ENCODE results near the gene UQCRC1.

The UQCRC1 gene

GRCh38 chr3:48569808-48570450, 39.5 kb downstream of the UQCRC1 start:
- no peak for DNase-seq

GRCh38 chr3:48569400-48569799, 40.0 kb downstream of the UQCRC1 start:
- DNase-seq, result no peak

- DNase-seq, result no peak
These were observed 41.0 kb downstream of the UQCRC1 start for GRCh38 chr3:48568476-48568875.

GRCh38 chr3:48567500-48567899, 41.9 kb downstream of the UQCRC1 start:
- DNase-seq, result no peak

GRCh38 chr3:48567090-48567489, 42.4 kb downstream of the UQCRC1 start:
- no peak for DNase-seq

GRCh38 chr3:48566401-48566760, 43.1 kb downstream of the UQCRC1 start:
- DNase-seq, result no peak

GRCh38 chr3:48565591-48566400, 43.6 kb downstream of the UQCRC1 start:
- no peak for DNase-seq

GRCh38 chr3:48565186-48565585, 44.3 kb downstream of the UQCRC1 start:
- no peak for DNase-seq

- DNase-seq, result no peak
These were observed 44.8 kb downstream of the UQCRC1 start for GRCh38 chr3:48564667-48565066.

- DNase-seq, result no peak
These were observed 45.4 kb downstream of the UQCRC1 start for GRCh38 chr3:48564022-48564421.

GRCh38 chr3:48563382-48563918, 46.0 kb downstream of the UQCRC1 start, which contains the start of gene UCN2:
TSS of gene UCN2 (minus strand) at chr3:48563781. CDS start at chr3:48563124, 657 bp downstream.
- DNase-seq, result peak; percentile 39

- DNase-seq, result no peak
These were observed 46.9 kb downstream of the UQCRC1 start for GRCh38 chr3:48562367-48563095.

- peak; percentile 77 for DNase-seq
These were observed 48.3 kb downstream of the UQCRC1 start for GRCh38 chr3:48561045-48561736.

- peak; percentile 50 for DNase-seq
These were observed 48.8 kb downstream of the UQCRC1 start for GRCh38 chr3:48560648-48561018.

- no peak for DNase-seq
These were observed 50.8 kb downstream of the UQCRC1 start for GRCh38 chr3:48558493-48559134.

- peak; percentile 100 for DNase-seq
These were observed 52.4 kb downstream of the UQCRC1 start, which contains the start of gene PFKFB4 for GRCh38 chr3:48556796-48557626. TSS of gene PFKFB4 (minus strand) at chr3:48556803. CDS start at chr3:48556777, 26 bp downstream.

GRCh38 chr3:48555949-48556795, 53.3 kb downstream of the UQCRC1 start:
- no peak for DNase-seq

- no peak for DNase-seq
These were observed 54.1 kb downstream of the UQCRC1 start for GRCh38 chr3:48555231-48555948.

All from eye (tissue), 1 donor.